IPS-20b (cell line): ENCODE data around the gene MMP7.

ENCODE experiments used
- H3K27ac ChIP-seq: one replicate; pipeline ENCODE4 v1.5.1; 2013; ENCODE audit warnings: low read length
- H3K27me3 ChIP-seq: 2 replicates; pipeline ENCODE4 v1.6.1; 2013; ENCODE audit warnings: mild to moderate bottlenecking, low read length, inconsistent platforms; ENCODE audit not compliant: insufficient read depth
- H3K36me3 ChIP-seq: 2 replicates; pipeline ENCODE4 v1.6.1; 2013; ENCODE audit warnings: low read depth, mild to moderate bottlenecking, inconsistent platforms, low read length, moderate library complexity; ENCODE audit not compliant: insufficient read depth
- H3K4me1 ChIP-seq: 2 replicates; pipeline ENCODE4 v1.6.1; 2013; ENCODE audit warnings: mild to moderate bottlenecking, control low read depth, inconsistent platforms, low read length, moderate library complexity; ENCODE audit not compliant: insufficient read depth
- H3K4me3 ChIP-seq: 2 replicates; pipeline ENCODE4 v1.5.1; 2013; ENCODE audit warnings: mild to moderate bottlenecking, low read length, inconsistent platforms
- H3K9ac ChIP-seq: 2 replicates; pipeline ENCODE4 v1.6.1; 2013; ENCODE audit warnings: low read depth, mild to moderate bottlenecking, inconsistent platforms, low read length, moderate library complexity
- H3K9me3 ChIP-seq: 2 replicates; pipeline ENCODE4 v1.6.1; 2013; ENCODE audit warnings: mild to moderate bottlenecking, low read depth, low read length, inconsistent platforms; ENCODE audit not compliant: insufficient read depth

The MMP7 gene

DNA sequence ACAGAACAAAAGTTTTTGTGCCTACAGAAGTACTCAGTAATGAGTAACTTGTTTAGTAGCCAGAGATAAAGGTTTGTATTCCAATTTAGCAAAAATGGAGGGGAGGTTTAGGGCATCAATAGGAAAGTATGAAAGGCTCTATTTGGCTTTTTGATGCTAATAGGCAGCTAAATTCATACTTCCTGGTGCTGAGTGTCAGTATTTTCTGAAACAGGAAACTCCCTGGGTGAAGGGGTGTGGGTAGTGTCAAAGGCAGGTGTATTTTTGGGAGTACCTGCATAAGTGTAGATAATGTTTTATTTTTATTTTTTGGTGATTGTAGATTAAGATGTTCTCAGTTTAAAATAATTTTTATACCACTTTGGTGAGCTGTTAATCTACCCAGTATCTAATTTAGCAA lies 29.3 kb upstream of the MMP7 start:
- Histone ChIP-seq H3K9ac (no peak overlapping the region), H3K4me1 (peaks cover 13% of the 10 kb centered on the region; the same call in 1 of the 2 replicates), H3K27ac (no peak overlapping the region), H3K9me3 (no peaks in the 10 kb centered on the region), H3K27me3 (no peaks in the 10 kb centered on the region), H3K4me3 (no peak overlapping the region), H3K36me3 (no peaks in the 10 kb centered on the region)

DNA sequence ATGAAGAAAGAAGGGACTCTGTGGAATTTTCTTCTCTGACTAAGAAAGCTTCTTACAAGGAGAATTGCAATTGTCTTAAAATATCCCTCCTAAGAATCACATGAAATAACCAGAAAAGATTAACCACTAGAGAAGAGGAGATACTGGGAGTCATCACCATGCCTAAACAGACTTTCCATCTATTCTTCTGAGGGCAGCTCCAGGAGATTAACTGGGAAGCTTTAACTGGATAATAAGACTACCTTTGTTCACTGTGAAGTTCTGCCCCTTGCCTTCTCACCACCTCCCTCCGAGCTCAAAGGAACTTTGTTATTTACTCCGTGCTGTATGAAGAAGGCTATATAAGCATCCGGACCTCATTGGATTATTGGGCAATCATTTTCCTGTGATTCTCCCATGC lies 24.5 kb upstream of the MMP7 start:
- H3K9ac ChIP-seq: no peak overlapping the region
- no peak overlapping the region for H3K4me3 ChIP-seq
- H3K4me1 ChIP-seq: peaks cover 9% of the 10 kb centered on the region; the same call in 1 of the 2 replicates
- H3K9me3 ChIP-seq: no peaks in the 10 kb centered on the region
- H3K36me3 ChIP-seq: no peaks in the 10 kb centered on the region
- no peak overlapping the region for H3K27ac ChIP-seq
- no peaks in the 10 kb centered on the region for H3K27me3 ChIP-seq

DNA sequence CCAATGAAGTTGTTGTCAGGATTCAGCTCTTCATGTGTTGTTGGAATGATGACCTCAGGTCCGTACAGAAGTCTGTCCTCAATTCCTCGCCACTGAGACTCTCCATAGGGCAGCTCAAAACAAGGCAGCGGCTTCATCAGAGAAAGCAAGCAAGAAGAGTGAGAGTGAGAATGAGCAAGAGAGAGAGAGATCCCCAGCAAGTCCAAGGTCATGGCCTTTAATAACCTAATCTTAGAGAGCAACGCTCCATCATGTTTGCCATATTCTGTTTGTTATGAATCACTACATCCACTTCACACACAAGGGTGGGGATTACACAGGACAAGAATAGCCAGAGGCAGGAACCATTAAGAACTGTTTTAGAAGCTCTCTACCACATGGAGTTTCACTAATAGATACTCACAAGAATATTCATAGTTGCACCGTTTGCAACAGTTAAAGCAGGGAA lies 23.3 kb upstream of the MMP7 start:
- no peaks in the 10 kb centered on the region for H3K27me3 ChIP-seq
- no peaks in the 10 kb centered on the region for H3K36me3 ChIP-seq
- no peaks in the 10 kb centered on the region for H3K9me3 ChIP-seq
- H3K9ac ChIP-seq: no peak overlapping the region
- H3K4me3 ChIP-seq: no peak overlapping the region
- H3K4me1 ChIP-seq: no peaks in the 10 kb centered on the region
- H3K27ac ChIP-seq: no peak overlapping the region

DNA sequence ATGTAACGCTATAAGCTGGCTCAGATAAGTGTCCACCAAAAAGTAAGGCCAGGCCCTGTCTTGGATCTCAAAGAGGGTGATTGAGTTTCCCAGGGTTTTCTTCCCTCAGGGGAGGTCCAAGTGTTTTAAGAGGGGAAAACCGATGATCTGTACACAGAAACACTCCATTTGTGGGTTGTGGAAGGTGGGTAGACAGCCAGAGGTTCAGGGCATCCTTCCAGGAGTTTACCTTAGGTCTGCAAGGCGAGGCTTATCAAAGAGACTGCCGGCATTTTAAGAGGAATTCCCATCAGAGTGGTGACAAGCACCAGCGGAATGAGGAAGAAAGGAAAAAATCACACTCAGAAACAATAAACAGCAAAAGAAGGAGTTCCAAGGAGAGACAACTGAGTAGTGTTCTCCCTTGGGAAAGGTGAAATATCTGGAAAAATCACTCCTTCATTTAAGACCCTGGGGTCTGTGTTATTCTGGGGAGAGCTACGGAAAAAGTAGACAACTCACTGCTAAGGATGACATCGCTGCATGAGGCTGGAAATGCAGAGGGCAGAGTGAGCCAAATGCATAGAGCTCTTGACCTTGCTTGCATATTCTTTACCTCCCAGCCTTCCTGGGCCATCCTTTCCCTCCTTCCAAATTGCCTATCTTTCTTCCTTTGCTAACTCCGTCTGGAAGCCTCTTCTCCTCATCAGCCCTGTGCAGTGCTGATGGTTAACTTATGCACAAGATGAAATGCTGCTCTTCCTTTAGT lies 22.1 kb upstream of the MMP7 start:
- Histone ChIP-seq H3K9ac (no peak overlapping the region), H3K36me3 (no peaks in the 10 kb centered on the region), H3K4me3 (no peak overlapping the region), H3K27me3 (no peaks in the 10 kb centered on the region), H3K27ac (no peak overlapping the region), H3K4me1 (no peaks in the 10 kb centered on the region), H3K9me3 (no peaks in the 10 kb centered on the region)

DNA sequence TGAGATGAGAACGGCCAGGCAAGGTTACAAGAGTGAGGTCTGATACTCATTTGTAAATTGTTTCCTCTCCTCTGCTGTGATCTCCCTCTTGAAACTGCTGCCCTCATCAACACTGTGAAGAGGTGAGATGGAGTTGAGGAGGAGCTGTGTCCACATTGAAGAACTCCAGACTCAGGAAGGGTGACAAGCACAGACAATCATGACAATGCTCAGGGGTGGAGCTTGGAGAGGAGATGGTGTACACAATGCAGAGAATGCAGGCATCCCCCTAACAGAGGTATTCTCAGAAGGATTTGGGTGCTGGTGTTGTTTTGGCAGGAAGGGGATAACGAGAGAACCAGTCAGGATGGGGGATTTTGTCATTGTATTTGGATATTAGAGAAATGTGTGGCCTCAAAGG lies 21.5 kb upstream of the MMP7 start:
- H3K36me3 ChIP-seq: no peaks in the 10 kb centered on the region
- no peaks in the 10 kb centered on the region for H3K27me3 ChIP-seq
- H3K9me3 ChIP-seq: no peaks in the 10 kb centered on the region
- H3K9ac ChIP-seq: no peak overlapping the region
- H3K27ac ChIP-seq: no peak overlapping the region
- H3K4me3 ChIP-seq: no peak overlapping the region
- H3K4me1 ChIP-seq: no peaks in the 10 kb centered on the region

DNA sequence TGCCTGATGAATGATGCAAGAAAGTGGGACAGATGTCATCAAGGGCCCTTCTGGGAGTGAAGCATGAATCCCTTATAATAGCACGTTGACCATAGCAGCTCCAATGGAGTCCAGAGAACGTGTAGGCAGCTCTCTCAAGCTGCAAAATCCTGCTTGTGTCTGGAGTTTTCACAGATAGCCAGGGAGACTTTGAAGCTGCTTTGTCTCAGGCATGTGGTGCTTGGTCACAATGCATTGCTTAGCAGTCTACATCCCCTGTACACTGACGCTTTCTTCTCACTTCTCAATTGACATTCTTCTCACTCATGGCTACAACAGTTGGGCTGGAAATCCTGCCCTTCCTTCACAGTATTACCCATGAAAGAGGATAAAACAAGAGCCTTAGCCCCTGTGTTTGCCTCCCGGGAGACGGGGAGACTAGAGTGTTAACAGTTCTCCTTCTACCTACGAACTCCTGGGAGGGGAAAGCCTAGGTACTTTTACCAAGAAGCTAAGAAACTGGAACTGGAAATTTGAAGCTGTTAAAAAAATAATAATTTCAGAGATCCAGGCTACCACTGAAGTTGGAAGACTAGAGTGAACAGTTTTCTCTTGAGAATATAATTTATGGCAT lies 20.7 kb upstream of the MMP7 start:
- no peaks in the 10 kb centered on the region for H3K4me1 ChIP-seq

DNA sequence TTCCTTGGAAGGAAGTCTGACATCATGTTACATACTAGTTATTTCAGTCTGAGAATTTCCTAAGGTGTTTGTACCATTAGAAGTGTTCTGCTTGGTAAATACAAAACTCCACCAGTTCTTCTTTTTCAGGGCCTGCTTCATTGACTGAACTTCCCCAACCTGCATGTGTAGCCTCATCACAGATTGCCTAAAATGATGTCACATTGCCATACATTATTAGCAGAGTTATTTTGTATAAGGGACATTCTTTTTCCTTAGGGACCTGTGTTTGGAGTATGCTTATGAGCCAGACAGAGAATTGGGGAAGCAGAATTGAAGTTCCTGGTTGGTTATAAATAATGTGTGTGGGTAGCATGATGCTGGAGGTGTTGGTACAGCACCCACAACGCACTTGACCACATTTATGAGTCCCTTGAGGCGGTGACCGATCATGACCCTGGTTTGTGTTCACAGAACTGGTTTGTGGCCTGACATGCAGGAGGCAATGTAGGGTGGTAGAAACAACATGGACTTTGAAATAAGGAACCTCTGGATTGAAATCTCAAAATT lies 16.4 kb upstream of the MMP7 start:
- Histone ChIP-seq H3K4me1 (no peaks in the 10 kb centered on the region), H3K27me3 (no peaks in the 10 kb centered on the region), H3K4me3 (no peak overlapping the region), H3K36me3 (no peaks in the 10 kb centered on the region), H3K9me3 (no peaks in the 10 kb centered on the region), H3K27ac (no peak overlapping the region), H3K9ac (no peak overlapping the region)

More for the DNA sequence above, 20.7 kb upstream of the MMP7 start:
- H3K4me3 ChIP-seq: no peak overlapping the region
- no peaks in the 10 kb centered on the region for H3K9me3 ChIP-seq
- H3K27me3 ChIP-seq: no peaks in the 10 kb centered on the region
- H3K36me3 ChIP-seq: no peaks in the 10 kb centered on the region
- no peak overlapping the region for H3K27ac ChIP-seq
- no peak overlapping the region for H3K9ac ChIP-seq

DNA sequence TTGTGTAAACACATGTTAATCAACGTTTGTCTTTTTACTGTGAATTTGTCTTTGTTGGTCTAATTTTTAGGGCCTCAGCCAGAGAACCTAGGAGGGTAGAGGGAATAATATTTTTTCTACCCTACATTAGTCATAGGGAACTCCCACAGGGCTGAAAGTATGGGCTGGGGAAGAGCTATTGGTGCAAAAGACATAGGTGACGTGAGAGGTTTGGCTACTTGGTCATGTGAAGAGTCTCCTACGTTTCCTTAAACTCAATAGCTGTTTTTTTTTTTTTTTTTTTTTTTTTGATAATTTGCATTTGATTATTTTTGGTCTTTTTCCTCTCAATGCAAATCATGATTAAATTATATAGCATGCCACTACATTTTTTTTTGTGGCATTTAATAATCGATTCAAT lies 15.9 kb upstream of the MMP7 start:
- H3K9ac ChIP-seq: no peak overlapping the region
- no peaks in the 10 kb centered on the region for H3K4me1 ChIP-seq
- no peak overlapping the region for H3K4me3 ChIP-seq
- H3K27me3 ChIP-seq: no peaks in the 10 kb centered on the region
- no peaks in the 10 kb centered on the region for H3K36me3 ChIP-seq
- no peak overlapping the region for H3K27ac ChIP-seq
- H3K9me3 ChIP-seq: no peaks in the 10 kb centered on the region

DNA sequence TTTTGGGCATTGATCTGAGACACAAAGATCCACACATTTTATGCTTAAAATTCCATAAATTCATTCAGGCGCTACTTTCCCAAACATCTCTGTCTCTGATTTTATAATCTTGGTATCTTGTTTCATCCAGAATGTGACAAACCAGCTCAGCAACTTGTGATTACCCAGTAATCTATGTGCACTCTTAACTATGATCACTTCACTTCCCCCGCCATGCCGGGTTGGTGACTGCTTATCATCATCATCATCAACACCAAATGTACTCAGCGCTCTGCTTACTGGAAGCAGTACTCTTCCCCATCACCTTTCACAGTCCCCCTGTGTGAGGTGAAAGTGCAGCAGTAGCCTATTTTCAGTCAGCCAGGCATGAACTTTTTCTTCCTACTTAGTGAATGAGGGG lies 15.2 kb upstream of the MMP7 start:
- Histone ChIP-seq H3K27me3 (no peaks in the 10 kb centered on the region), H3K36me3 (no peaks in the 10 kb centered on the region), H3K4me3 (no peak overlapping the region), H3K9me3 (no peaks in the 10 kb centered on the region), H3K4me1 (no peaks in the 10 kb centered on the region), H3K9ac (no peak overlapping the region), H3K27ac (no peak overlapping the region)

DNA sequence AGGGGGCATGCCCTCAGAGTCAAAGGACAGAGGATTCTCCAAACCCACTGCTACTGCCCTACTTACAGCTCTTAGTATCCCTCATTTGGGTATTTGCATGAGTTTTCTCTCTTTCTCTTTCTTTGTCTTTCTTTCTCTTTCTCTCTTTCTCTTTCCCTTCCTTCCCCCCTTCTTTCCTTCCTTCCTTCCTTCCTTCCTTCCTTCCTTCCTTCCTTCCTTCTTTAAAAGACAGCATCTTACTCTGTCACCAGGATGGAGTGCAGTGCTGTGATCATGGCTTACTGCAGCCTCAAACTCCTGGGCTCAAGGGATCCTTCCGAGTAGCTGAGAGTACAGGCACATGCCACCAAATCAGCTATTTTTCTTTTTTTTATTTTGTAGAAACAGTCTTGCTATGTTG lies 14.0 kb upstream of the MMP7 start:
- Histone ChIP-seq H3K9ac (no peak overlapping the region), H3K36me3 (no peaks in the 10 kb centered on the region), H3K4me3 (no peak overlapping the region), H3K4me1 (no peaks in the 10 kb centered on the region), H3K27me3 (no peaks in the 10 kb centered on the region), H3K9me3 (no peaks in the 10 kb centered on the region), H3K27ac (no peak overlapping the region)

DNA sequence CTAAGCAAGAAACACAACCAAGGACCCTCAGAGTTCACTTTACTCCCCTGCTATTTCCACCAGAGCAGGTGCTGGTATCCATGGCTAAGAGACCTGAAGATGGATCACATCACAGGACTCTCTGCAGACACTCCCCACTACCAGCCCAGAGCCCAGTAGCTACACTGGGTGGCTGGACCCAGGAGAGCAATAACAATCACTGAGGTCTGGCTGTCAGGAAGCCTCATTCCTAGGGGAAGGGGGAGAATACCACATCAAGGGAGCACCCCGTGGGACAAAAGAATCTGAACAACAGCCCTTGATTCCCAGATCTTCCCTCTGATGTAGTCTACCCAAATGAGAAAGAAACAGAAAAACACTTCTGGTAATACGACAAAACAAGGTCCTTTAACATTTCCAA lies 9.0 kb upstream of the MMP7 start:
- no peaks in the 10 kb centered on the region for H3K9me3 ChIP-seq
- no peaks in the 10 kb centered on the region for H3K4me1 ChIP-seq
- no peaks in the 10 kb centered on the region for H3K36me3 ChIP-seq
- H3K27ac ChIP-seq: no peak overlapping the region
- H3K9ac ChIP-seq: no peak overlapping the region
- no peaks in the 10 kb centered on the region for H3K27me3 ChIP-seq
- H3K4me3 ChIP-seq: no peak overlapping the region

DNA sequence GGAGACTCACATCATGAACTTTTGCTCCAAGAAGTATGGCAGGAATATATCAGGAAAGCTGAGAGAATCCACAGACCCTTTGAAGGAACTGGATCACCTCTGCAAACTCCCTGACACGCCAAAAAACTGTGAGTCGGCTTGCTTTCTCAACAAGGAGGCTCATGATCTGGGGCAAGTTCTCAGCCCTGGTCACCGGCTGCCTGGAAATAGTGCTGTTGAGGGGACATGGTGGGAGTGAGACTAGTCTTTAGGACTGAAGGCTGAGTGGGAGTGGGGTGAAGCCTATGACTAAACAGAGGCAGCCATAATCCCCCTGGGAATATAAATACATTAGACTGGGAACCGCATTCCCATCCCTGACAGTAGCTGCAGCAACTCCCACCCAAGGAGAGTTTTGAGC lies 8.4 kb upstream of the MMP7 start:
- no peak overlapping the region for H3K9ac ChIP-seq
- no peak overlapping the region for H3K27ac ChIP-seq
- no peaks in the 10 kb centered on the region for H3K9me3 ChIP-seq
- H3K27me3 ChIP-seq: no peaks in the 10 kb centered on the region
- H3K4me3 ChIP-seq: no peak overlapping the region
- no peaks in the 10 kb centered on the region for H3K4me1 ChIP-seq
- H3K36me3 ChIP-seq: no peaks in the 10 kb centered on the region
